Activated CD8-positive, alpha-beta memory T cell treated with anti-CD3 and anti-CD28 coated beads, Interleukin-2, amount 10 ng/mL, durations not matched to agents 7 days and 5 days (primary cell): Measurements from ENCODE around the gene COL23A1. TPM values are rescaled to one million over a fixed set of nuclear protein-coding genes. Genes with fewer than 3 reads are reported as not detected.

ENCODE experiments used
- ATAC-seq: fragments of 150-1000 bp; cut with Tn5 transposase; one replicate; pipeline ENCODE4 v1.10.0; 2021; ENCODE audit warnings: moderate library complexity
- CTCF ChIA-PET: fragments of 350-600 bp; sonication (Branson Sonifier 250); formaldehyde crosslinking; loops from one replicate; lab custom pipeline; 2021; ENCODE audit warnings: antibody characterized with exemption; lab: Charles Lee
- DNase-seq: peaks from one replicate; pipeline ENCODE4 v3.0.0-alpha.2; 2020
- H3K27ac Mint-ChIP-seq: one replicate; pipeline ENCODE4 v1.8.0; 2021; ENCODE audit warnings: mild to moderate bottlenecking, mixed read lengths
- H3K27me3 Mint-ChIP-seq: one replicate; pipeline ENCODE4 v1.8.0; 2021; ENCODE audit warnings: mixed read lengths
- H3K36me3 Mint-ChIP-seq: one replicate; pipeline ENCODE4 v1.8.0; 2021; ENCODE audit warnings: mild to moderate bottlenecking, mixed read lengths
- H3K4me1 Mint-ChIP-seq: one replicate; pipeline ENCODE4 v1.8.0; 2021; ENCODE audit warnings: mixed read lengths
- H3K4me3 Mint-ChIP-seq: one replicate; pipeline ENCODE4 v1.8.0; 2021; ENCODE audit warnings: mild to moderate bottlenecking, moderate library complexity, mixed read lengths
- H3K9me3 Mint-ChIP-seq: one replicate; pipeline ENCODE4 v1.8.0; 2022; ENCODE audit warnings: low read depth, mixed read lengths
- total RNA-seq, 2 experiments: library from RNA; stranded (reverse); gene quantifications; one replicate each; pipeline ENCODE4 v1.2.3, GENCODE V29; 2021

The COL23A1 gene
- total RNA-seq, 2 experiments from 2014 or later = 0.18 to 0.19 TPM

DNA sequence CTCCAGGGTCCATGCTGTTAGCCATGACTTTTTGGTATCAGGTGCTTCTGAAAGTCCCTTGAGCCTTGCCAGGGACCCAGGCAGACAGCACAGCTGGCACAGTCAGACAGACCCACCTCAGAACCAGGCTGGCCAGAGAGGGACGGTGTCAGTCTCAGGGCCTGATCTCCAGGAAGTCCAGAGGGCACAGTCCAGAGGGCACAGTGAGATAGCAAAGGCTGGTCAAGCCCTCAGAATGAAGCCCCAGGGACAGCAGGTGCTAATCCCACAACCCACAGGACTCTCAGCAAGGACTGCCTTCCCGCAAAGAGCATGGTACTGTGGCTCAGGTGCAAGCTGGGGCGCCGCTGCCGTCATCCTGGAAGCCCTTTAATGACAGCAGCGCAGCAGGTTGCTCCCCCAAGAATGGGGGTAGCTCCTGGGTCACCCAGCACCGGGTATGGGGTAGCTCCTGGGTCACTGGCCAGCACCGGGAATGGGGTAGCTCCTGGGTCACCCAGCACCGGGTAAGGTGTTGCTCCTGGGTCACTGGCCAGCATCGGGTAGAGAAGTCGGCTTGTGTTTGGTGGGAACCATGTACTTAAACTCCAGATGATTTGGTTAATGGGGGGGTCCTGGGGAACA lies 252.0 kb downstream of the COL23A1 start:
- no peak for DNase-seq
- CTCF ChIA-PET = no interaction called here
- ATAC-seq = no peak

DNA sequence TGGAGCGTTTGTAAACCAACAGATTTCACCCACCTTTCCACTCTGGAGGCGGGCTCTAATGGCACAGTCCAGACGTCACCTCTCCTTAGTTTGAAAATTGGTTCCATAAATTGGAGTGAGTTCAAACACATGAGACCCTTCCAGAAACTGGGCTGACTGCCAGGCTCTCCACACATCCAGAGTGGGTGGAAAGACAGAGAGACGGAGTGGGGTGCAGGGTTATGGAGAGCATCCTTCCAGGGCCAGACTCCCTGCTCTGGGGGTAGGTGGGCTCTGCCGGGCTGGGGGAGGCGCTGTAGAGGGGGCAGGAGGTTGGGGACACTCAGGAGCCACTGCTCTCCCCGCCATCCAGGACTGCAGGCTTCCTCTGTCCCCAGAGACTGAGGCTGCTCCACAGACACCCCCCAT lies 252.9 kb downstream of the COL23A1 start:
- Mint-ChIP-seq H3K4me3 (no peak overlapping the region), H3K27ac (no peak overlapping the region), H3K9me3 (no peaks in the 10 kb centered on the region), H3K27me3 (peaks cover 3% of the 10 kb centered on the region), H3K36me3 (no peaks in the 10 kb centered on the region), H3K4me1 (no peaks in the 10 kb centered on the region)
- CTCF ChIA-PET = no interaction called here
- DNase-seq (no peak), ATAC-seq (no peak)

More for the DNA sequence above, 252.0 kb downstream of the COL23A1 start:
- Mint-ChIP-seq H3K9me3 (no peaks in the 10 kb centered on the region), H3K27ac (no peak overlapping the region), H3K36me3 (no peaks in the 10 kb centered on the region), H3K4me1 (no peaks in the 10 kb centered on the region), H3K27me3 (peaks cover 3% of the 10 kb centered on the region), H3K4me3 (no peak overlapping the region)

DNA sequence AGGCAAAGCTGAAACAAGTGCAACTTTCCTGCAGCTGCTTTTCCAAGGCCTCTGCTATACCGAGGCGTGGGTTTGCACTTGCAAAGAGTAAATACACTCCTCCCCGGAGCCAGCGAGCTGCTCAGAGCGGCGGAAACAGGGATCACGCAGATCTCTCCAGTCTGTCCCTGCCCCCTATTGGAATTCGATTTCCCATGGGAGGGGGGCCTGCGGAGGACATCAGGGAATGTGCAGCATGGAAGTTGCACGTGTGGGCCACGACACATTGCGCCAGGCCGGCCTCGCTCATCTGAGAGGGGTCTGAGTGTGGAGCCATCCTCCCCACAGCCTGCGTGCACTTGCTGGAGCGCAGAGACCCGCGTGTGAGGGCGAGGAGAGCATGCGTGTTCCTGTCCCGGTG lies 253.3 kb downstream of the COL23A1 start:
- no peak overlapping the region for H3K4me3 Mint-ChIP-seq

DNA sequence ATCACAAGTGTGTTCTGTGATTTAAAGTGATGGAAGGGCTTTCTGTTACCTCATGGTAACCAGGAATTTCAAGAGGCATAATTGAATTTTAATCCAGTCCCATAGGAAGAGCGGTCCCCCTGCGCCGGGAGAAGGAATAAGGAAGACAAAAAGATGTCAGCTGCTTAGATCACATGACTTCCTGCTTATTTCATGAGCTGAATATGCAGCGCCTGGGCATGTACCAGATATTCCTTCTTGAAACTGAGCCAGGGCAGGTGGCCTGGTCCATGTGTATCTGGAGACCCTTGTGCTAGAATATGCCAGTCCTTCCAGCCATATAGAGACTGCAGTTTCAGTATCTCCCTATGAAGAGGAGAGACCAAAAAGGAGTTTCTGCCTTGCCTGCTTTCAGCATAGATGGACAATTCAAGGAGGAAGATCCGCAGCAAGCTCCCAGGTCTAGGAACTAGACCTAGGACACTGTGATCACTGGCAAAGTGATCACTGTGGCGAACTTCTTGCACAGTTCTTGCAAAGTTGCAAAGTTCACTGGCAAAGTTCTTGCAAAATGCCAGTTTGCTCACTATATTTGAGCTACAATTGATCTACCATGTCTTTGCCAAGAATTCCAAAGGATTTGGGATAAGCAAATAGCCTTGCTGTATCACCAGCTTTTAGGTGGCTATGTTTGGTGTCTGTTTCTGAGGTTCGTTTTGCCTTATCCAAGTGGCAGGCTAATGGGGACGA lies 254.7 kb downstream of the COL23A1 start:
- Mint-ChIP-seq H3K4me1 (peaks cover 2% of the 10 kb centered on the region), H3K4me3 (no peak overlapping the region), H3K9me3 (no peaks in the 10 kb centered on the region), H3K27ac (no peak overlapping the region), H3K36me3 (no peaks in the 10 kb centered on the region), H3K27me3 (no peaks in the 10 kb centered on the region)
- DNase-seq = no peak
- no peak for ATAC-seq
- CTCF ChIA-PET = no interaction called here

More for the DNA sequence above, 253.3 kb downstream of the COL23A1 start:
- no peaks in the 10 kb centered on the region for H3K36me3 Mint-ChIP-seq
- no peaks in the 10 kb centered on the region for H3K4me1 Mint-ChIP-seq
- no peak for ATAC-seq
- CTCF ChIA-PET = interaction anchor here (0.8 kb wide), 1 partner anchor 56 kb away, joined by 3 read pairs; no protein-coding TSS in a partner anchor
- peaks cover 2% of the 10 kb centered on the region for H3K27me3 Mint-ChIP-seq
- DNase-seq = no peak
- H3K27ac Mint-ChIP-seq = no peak overlapping the region
- no peaks in the 10 kb centered on the region for H3K9me3 Mint-ChIP-seq

DNA sequence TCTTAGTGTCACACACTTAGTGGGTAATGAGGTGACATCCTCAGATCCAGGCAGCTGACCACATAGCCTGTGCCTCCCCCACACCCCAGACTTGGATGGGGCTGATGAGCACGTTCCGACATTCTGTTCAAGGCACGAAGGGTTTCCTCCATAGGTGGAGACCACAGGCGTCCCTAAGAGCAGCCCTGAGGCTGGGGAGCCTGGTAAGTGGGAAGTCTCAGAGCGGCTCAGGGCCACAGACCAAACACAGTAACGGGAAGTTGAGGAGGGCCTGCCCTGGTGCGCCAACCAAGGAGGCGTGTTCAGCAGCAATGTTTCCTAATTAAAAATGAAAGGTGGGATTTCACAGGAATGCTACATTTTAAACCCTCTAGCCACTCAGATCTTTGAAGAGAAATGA lies 255.3 kb downstream of the COL23A1 start:
- ATAC-seq = no peak
- no peaks in the 10 kb centered on the region for H3K9me3 Mint-ChIP-seq
- DNase-seq = no peak
- no peaks in the 10 kb centered on the region for H3K27me3 Mint-ChIP-seq
- no peaks in the 10 kb centered on the region for H3K36me3 Mint-ChIP-seq
- CTCF ChIA-PET = no interaction called here
- H3K4me1 Mint-ChIP-seq = peaks cover 2% of the 10 kb centered on the region
- no peak overlapping the region for H3K4me3 Mint-ChIP-seq
- H3K27ac Mint-ChIP-seq = no peak overlapping the region

DNA sequence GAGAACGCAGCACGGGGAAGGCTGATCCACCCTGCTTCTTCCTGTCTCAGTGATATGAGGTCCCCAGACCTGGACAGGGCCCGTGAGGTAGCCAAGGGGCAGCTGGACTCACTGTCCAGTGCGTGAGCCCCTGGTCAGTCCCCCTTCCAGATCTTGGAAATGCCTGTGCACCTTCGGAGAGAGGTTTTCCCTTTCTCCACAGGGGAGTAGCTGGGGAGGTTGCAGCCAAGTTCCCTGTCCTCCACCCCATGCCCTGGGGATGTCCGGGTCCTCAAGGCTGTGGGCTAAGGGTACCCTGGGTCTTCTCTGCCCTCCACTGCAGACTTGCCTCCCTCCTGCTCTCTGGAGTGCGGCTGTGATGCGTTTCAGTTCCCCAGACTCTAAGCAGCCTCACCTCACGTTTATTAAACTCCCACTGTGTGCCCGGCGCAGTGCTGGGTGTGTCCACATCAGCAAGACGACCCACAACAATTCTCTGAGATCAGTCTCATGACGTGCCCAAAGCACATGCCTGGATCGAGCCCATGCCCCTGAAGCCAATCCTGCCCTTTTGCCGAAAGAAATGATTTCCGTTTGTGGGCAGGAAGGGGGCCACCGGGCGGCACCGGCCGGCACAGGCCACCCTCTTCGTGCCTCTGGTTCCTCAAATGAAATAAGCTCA lies 256.2 kb downstream of the COL23A1 start:
- H3K9me3 Mint-ChIP-seq = no peaks in the 10 kb centered on the region
- no peak overlapping the region for H3K27ac Mint-ChIP-seq
- H3K4me1 Mint-ChIP-seq = peaks cover 2% of the 10 kb centered on the region
- ATAC-seq (no peak), DNase-seq (no peak)
- CTCF ChIA-PET = no interaction called here
- H3K27me3 Mint-ChIP-seq = no peaks in the 10 kb centered on the region
- no peak overlapping the region for H3K4me3 Mint-ChIP-seq
- no peaks in the 10 kb centered on the region for H3K36me3 Mint-ChIP-seq

DNA sequence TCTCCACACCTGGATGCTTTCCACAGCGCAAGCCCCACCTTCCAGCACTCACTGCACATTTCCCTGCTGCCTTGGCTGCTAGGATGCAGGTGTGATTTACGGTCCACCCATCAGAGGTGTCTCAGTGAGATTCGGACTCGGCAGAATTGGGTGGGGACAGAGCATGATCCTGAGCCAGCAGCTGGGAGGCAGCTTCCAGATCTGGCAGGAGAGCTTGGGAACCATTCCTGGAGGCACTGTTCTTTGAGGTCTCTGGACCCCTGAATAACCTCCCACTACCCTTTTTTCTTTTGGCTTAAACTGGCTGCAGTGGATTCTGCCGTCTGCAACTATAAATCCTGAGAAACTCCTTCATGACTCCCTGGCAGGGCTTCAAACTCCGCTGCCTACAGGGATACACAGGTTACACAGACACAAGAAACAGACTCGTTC lies 258.0 kb downstream of the COL23A1 start:
- ATAC-seq (no peak), DNase-seq (no peak)
- Mint-ChIP-seq H3K9me3 (no peaks in the 10 kb centered on the region), H3K27ac (no peak overlapping the region), H3K27me3 (no peaks in the 10 kb centered on the region), H3K36me3 (no peaks in the 10 kb centered on the region), H3K4me3 (no peak overlapping the region), H3K4me1 (peaks cover 2% of the 10 kb centered on the region)
- CTCF ChIA-PET = no interaction called here

DNA sequence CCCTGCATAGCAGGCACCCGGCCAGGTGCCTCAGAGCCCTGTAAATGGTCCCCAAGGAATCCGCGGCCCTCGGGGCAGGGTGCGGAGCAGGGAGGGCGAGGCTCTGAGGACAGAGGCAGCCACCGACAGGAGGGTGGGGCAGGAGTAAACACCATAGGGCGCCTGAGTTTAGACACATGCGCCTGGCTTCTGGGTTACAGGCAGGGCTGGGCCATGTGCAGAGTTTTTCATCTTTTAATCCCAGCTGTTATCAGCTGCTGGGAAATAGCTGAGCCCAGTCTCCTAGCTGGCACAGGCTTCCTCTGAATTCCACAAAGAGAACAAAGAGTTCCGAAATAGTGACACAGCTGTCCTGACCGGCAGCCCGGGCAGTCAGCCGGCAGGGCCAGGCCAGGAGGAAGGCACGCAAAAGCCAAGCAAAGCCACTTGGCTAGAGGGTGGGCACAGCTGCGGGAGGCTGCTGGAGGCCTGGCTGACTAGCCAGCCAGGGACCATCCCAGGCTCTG lies 258.6 kb downstream of the COL23A1 start:
- Mint-ChIP-seq H3K27me3 (no peaks in the 10 kb centered on the region), H3K36me3 (no peaks in the 10 kb centered on the region), H3K4me1 (peaks cover 2% of the 10 kb centered on the region), H3K27ac (no peak overlapping the region), H3K4me3 (no peak overlapping the region), H3K9me3 (no peaks in the 10 kb centered on the region)
- DNase-seq = no peak
- CTCF ChIA-PET = interaction anchor here (0.7 kb wide), 1 partner anchor 97 kb away, joined by 3 read pairs; no protein-coding TSS in a partner anchor
- ATAC-seq = no peak

DNA sequence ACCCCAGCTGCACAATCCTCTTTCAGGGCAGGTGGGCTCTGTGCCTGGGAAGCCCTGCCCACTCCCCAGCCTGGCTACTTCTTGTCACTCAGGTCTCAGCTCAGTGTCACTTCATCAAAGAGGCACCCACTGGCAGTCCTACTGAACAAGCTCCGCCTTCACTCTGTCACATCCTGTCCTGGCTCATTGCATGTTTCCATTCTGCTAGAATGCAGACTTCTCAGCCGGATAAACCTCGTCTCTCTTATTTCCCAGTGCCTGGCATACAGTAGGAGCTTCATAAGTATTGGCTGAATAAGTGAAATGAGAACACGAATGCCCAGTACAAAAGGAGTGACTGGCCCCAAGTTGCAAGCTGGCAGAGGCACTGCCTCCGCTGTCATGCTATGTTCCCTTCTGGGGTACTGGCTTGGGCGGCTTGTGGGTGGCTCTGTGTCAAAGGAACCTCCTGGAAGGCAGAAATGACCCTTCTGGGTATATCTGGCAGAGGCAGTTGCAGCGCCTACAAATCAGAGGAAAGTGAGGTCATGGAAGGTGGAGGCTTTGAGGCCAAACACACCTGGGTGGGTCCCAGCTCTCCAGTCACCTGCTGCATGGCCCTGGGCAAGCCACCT lies 259.3 kb downstream of the COL23A1 start:
- no peak overlapping the region for H3K27ac Mint-ChIP-seq
- H3K36me3 Mint-ChIP-seq = no peaks in the 10 kb centered on the region

DNA sequence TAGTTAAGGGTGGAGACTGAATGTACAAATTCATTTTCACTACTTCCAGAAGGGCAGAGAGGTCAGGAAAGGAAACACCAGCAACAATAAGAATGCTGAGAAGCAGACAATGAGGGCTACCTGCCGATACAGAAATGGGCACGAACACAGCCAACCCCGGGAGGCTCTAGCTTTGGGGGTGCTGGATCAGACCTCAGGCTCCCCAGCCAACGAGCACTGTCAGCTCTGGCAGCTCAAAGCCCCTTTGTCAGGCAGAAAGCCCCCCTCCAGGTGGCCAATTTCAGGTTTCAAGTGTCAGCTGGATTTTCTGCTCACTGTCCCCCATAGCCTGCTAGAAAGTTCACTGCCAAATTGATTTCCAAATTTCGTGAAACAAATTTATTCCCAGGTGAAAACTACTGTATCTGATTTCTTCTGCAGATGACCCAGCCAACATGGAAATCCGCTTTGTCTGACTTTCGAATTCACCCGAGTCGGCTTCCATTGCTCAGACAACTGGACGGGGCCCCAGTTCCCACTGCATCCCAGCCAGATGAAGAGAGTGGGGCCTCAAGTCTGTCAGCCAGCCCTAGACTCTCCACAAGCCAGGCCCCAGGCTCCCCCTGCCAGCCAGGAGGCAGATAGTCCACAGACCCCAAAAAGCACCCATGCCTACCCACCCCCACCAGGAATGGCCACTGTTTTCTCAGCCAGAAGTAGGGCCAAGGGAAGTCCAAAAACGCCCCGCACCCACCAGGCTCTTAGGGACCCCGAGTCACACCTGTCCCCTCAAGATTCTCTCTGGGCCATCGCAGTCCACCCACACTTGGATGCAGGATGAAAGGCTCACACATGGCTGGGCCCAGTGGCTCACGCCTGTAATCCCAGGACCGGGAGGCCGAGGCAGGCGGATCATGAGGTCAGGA lies 261.1 kb downstream of the COL23A1 start:
- Mint-ChIP-seq H3K36me3 (no peaks in the 10 kb centered on the region), H3K9me3 (no peaks in the 10 kb centered on the region), H3K4me1 (peaks cover 2% of the 10 kb centered on the region), H3K4me3 (no peak overlapping the region), H3K27me3 (no peaks in the 10 kb centered on the region), H3K27ac (no peak overlapping the region)
- ATAC-seq (no peak), DNase-seq (no peak)
- CTCF ChIA-PET = no interaction called here

More for the DNA sequence above, 259.3 kb downstream of the COL23A1 start:
- Mint-ChIP-seq H3K9me3 (no peaks in the 10 kb centered on the region), H3K4me1 (peaks cover 2% of the 10 kb centered on the region), H3K27me3 (no peaks in the 10 kb centered on the region), H3K4me3 (no peak overlapping the region)
- no peak for DNase-seq
- CTCF ChIA-PET = interaction anchor here (0.7 to 1.5 kb wide), 2 partner anchors 51 to 96 kb away, joined by 3 to 5 read pairs; no protein-coding TSS in a partner anchor
- ATAC-seq = peak; percentile 42

DNA sequence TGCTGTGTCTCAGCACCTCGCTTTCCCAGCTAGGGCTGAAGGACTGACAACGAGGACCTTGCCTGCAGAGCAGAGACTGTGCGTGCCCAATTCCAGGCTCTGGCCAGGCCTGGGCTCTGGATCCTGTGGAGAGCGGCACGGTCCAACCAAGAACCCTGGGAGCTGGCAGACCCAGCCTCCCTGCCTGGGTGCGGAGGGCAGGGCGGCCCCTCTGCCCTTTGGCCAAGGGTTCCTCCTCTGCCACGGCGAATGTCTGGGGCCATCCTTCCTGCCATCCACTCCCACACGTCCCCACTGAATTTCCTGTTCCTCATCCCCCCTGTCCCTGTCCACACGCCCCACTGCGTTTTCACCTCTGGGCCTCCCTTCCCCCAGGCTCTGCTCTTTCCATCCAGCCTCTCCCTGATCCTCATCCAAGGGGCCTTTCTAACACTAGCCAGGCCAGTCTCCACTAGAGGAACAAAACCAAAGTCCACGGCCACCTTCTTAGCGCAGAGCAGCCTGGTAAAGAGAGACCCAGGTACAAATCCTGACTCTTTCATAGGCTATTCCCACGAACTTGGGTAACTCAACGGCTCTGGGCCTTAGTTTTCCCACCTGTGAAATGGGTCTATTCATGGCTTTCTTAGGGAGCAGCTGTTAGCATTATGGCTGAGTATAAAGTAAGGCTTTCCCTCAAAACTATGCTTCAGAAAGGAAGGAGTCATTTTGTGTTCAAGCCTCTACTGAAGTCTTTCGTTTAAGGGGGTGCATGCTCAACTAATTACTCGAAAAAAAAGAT lies 262.1 kb downstream of the COL23A1 start:
- DNase-seq = no peak
- Mint-ChIP-seq H3K36me3 (no peaks in the 10 kb centered on the region), H3K4me1 (peaks cover 2% of the 10 kb centered on the region), H3K27ac (no peak overlapping the region), H3K9me3 (no peaks in the 10 kb centered on the region), H3K27me3 (no peaks in the 10 kb centered on the region), H3K4me3 (no peak overlapping the region)
- ATAC-seq = no peak
- CTCF ChIA-PET = no interaction called here

DNA sequence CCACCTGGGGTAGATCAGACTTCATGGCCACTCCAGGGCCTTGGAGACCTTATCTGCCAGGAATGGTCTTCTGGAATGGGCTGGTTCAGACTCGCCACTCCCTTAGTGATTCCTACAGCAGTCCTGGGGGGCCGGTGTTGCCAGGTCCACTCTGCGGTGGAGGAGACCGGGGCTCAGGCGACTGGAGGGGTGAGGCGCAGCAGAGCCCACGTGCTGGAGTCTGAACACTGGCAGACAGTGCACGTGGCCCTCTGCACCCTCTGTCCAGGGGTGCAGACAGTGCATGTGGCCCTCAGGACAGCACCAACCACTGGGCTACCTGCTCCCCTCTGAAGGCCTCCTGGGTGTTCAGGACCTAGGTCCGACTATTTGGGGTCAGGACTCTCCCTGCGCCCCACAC lies 262.7 kb downstream of the COL23A1 start:
- DNase-seq (no peak), ATAC-seq (no peak)
- no peaks in the 10 kb centered on the region for H3K27me3 Mint-ChIP-seq
- no peak overlapping the region for H3K4me3 Mint-ChIP-seq
- H3K9me3 Mint-ChIP-seq = no peaks in the 10 kb centered on the region
- no peak overlapping the region for H3K27ac Mint-ChIP-seq
- CTCF ChIA-PET = no interaction called here
- H3K36me3 Mint-ChIP-seq = no peaks in the 10 kb centered on the region
- H3K4me1 Mint-ChIP-seq = peaks cover 2% of the 10 kb centered on the region
